ENCODE data around the gene UBQLN2.
"Not testable (repeated sequence)": the region's sequence is repeated elsewhere in the genome, so short reads cannot be mapped to it uniquely, and the experiment has no call there.

Gene UBQLN2

DNA sequence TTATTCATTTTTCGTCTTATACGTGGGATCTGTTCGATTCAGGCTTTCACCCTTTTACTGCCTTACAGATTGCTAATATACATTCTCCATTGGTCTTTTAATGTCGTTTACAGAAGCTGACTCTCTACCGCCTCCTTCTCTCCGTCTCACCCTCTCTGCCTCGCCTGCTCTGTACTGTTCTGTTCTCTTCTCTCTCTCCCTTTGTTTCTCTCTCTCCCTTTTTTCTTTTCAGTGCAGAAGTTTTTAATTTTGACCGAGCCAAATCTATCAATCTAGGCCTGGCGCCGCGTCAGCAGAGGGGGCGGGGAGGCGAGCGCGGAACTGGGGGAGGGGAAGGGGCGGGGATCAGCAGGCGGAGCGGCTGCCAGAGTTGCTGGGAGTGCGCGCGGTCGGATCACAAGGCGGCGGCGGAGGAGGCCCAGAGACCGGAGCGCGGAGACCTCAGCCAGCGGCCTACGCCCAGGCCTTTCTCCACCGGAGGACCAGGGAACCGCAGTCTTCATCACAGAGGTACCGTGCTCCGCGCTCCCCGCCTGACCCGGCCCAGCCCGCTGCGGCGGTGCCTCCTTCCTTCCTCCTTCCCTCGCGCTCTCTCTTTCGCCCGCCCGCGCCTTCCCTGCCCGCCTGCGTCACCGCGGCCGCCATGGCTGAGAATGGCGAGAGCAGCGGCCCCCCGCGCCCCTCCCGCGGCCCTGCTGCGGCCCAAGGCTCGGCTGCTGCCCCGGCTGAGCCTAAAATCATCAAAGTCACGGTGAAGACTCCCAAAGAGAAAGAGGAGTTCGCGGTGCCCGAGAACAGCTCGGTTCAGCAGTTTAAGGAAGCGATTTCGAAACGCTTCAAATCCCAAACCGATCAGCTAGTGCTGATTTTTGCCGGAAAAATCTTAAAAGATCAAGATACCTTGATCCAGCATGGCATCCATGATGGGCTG, at the start of gene UBQLN2:
TSS of gene UBQLN2 (plus strand) at position 397 of the 931 bp plus-strand sequence. CDS start at position 644, 247 bp downstream.
- DNase-seq, result peak; percentile 47

DNA sequence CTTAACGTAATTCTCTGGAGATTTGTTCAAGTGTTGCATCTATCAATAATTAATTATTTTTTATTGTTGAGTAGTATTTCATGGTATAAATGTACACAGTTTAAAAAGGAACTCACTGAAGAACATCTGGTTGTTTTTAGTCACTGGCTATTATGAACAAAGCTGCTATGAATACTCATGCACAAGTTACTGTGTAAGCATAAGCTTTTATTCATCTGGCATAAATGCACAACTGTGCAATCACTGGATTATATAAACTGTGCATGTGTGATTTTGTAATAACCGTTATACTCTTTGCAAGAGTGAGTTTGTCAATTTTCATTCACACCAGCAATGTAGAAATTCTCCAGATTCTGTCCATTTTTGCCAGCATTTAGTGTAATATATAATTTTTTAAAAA, 43.8 kb upstream of the UBQLN2 start:
- DNase-seq, result no peak

DNA sequence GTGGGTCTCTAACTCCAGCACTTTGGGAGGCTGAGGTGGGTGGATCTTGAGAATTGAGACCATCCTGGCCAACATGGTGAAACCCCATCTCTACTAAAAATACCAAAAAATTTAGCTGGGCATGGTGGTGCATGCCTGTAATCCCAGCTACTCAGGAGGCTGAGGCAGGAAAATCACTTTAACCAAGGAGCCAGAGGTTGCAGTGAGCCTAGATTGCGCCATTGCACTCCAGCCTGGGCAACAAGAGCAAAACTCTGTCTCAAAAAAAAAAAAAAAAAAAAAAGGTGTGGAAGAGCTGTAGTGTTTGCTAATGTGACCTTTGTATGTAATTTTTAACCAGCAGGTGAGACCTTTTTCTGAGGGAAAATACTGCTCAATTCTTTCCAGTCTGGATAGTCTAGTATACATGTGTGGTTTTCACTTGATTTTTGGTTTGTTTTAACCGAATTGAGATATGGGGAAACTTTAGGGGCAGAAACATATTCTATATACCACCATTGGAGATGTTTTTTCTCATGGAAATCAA, 33.9 kb upstream of the UBQLN2 start:
- DNase-seq, result not testable (repeated sequence)

DNA sequence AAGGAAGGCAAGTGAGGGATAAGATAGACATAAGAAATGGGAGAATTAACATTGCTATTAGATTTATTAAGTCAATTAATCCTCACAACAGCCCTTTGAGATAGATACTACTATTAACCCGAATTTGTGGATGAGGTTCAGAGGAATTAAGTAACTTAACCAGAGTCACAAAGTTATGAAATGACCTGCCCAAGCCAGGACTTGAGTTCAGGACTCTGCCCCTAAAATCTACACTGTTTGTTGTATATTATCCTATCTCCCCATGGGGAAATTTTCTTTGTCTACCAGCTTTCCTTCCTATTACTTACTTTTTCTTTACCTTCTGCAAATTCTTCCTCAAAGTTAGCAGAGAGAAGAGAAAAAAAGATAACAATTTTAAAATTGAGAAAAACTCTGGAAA, 33.4 kb upstream of the UBQLN2 start:
- DNase-seq, result no peak

DNA sequence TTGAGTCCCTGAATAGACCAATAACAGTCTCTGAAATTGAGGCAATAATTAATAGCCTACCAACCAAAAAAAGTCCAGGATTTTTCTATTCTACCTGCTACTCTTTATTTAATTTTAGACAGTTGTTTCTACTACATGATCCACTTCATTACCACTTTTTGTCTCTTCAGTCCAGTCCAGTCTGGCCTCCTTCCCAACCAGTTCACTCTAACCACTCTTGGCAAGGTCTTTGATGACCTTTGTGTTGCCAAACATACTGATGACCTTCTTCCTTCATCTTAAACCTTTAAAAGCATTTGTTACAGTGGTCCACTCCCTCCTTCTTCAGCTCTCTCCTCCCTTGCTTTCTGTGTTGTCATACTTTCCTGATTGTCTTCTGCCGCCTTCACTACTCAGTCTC, 12.8 kb upstream of the UBQLN2 start:
- no peak for DNase-seq

DNA sequence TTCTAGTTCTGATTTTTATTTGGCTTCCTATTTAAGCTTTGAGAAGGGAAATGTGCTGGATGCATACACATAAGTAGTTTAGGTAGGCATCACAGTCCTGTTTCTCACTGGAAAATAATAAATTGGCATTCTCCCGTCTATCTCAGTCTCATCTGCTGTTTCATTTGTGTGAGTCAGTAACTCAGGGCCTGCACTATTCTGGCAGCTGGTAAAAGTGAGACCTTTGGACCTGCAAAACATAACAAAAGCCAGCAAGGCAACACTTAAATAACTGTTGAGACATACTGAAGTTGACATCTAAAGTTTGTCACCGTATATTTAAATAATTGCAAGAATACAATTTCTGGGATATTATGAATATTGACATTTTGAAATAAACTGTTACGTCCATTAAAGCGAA, 8.6 kb upstream of the UBQLN2 start:
- DNase-seq, result no peak

DNA sequence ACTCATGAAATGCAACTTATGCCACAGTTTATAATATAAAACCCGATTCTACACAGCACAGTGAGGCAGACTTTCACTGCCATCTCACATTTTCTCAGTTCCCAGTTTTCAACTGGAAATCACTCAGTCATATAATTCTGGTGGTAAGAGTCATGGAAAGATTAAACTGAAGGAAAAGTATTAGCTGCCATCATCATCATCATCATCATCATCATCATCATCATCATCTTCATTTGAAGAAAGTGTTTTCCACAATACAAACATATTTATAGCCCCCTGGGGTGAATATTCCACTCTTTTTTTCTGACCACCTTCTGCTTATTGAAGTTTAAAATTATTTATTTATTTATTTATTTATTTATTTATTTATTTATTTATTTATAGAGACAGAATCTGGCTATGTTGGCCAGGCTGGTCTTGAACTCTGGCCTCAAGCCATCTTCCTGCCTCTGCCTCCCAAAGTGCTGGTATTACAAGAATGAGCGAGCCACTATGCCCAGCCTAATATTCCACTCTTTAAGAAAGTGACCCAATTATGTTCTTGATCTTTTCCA, 6.0 kb upstream of the UBQLN2 start:
- DNase-seq, result no peak

DNA sequence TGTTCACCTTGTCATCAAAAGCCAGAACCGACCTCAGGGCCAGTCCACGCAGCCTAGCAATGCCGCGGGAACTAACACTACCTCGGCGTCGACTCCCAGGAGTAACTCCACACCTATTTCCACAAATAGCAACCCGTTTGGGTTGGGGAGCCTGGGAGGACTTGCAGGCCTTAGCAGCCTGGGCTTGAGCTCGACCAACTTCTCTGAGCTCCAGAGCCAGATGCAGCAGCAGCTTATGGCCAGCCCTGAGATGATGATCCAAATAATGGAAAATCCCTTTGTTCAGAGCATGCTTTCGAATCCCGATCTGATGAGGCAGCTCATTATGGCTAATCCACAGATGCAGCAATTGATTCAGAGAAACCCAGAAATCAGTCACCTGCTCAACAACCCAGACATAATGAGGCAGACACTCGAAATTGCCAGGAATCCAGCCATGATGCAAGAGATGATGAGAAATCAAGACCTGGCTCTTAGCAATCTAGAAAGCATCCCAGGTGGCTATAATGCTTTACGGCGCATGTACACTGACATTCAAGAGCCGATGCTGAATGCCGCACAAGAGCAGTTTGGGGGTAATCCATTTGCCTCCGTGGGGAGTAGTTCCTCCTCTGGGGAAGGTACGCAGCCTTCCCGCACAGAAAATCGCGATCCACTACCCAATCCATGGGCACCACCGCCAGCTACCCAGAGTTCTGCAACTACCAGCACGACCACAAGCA, 898 bp downstream of the UBQLN2 start:
- no peak for DNase-seq

DNA sequence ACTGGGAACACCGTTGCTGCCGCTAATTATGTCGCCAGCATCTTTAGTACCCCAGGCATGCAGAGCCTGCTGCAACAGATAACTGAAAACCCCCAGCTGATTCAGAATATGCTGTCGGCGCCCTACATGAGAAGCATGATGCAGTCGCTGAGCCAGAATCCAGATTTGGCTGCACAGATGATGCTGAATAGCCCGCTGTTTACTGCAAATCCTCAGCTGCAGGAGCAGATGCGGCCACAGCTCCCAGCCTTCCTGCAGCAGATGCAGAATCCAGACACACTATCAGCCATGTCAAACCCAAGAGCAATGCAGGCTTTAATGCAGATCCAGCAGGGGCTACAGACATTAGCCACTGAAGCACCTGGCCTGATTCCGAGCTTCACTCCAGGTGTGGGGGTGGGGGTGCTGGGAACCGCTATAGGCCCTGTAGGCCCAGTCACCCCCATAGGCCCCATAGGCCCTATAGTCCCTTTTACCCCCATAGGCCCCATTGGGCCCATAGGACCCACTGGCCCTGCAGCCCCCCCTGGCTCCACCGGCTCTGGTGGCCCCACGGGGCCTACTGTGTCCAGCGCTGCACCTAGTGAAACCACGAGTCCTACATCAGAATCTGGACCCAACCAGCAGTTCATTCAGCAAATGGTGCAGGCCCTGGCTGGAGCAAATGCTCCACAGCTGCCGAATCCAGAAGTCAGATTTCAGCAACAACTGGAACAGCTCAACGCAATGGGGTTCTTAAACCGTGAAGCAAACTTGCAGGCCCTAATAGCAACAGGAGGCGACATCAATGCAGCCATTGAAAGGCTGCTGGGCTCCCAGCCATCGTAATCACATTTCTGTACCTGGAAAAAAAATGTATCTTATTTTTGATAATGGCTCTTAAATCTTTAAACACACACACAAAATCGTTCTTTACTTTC, 1.8 kb downstream of the UBQLN2 start:
- DNase-seq, result no peak

DNA sequence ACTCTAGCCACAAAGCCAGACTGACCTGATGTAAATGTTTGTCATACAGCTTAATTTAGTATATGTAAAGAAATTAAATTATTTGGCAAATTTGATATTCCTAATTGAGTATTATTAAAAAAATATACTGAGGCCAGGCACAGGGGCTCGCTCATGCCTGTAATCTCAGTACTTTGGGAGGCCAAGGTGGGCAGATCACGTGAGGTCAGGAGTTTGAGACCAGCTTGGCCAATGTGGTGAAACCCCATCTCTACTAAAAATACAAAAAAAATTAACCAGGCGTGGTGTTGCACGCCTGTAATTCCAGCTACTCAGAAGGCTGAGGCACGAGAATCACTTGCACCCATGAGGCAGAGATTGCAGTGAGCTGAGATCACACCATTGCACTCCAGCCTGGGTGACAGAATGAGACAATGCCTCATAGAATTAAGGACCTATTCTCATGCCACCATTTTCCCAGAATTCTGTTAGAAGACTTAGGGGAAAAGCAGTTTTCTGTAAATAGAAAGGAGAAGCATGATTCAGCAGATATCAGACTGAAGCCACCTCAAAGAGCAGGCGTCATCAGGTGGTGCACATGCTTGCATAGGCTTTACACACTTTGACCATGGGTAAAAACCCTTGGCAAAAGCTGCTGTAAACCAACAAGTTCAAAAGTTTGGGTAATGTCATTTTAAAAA, 6.1 kb downstream of the UBQLN2 start:
- DNase-seq, result no peak

DNA sequence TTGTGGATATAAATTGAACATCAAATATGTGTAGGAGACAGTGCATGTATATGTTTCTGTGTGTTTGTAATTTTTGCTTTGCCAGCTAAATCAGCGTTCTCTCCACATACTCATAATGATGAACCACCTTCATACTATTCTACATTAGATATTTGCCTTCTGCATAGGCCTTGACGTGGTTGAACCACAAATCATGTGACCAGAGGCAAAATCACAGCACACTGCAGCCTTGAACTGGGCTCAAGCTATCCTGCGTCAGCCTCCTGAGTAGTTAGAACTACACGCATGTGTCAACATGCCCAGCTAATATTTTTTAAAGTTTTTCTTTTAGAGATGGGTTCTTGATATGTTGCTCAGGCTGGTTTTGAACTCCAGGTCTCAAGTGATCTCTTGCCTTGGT, 9.5 kb downstream of the UBQLN2 start:
- no peak for DNase-seq

DNA sequence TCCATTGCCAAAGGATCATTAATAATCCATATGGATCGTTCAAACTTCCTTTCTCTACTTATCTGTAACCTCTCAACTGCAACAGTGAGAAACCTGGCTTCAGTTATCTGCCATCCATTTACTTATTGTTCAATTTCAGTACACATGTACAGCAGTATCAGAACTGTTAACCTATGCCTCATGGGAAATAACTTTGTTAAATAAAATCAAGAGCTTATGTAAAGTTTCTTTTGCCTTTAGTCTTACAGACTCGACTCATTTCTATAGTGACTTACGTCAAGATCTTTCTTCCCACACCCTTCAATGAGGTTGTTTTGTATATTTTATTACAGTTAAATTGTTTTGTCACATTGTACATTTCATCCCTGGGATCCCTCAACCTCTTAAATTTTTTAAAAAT, 11.4 kb downstream of the UBQLN2 start:
- DNase-seq, result no peak

DNA sequence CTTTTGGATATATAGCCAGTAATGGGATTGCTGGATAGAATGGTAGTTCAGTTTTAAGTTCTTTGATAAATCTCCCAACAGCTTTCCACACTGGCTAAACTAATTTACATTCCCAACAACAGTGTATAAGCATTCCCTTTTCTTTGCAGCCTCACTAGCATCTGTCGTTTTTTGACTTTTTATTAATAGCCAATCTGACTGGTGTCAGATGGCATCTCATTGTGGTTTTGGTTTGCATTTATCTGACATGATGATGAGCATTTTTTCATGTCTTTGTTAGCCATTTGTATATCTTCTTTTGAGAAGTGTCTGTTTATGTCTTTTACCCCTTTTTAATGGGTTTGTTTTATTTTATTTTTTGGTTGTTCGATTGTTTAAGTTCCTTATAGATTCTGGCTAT, 13.3 kb downstream of the UBQLN2 start:
- no peak for DNase-seq

DNA sequence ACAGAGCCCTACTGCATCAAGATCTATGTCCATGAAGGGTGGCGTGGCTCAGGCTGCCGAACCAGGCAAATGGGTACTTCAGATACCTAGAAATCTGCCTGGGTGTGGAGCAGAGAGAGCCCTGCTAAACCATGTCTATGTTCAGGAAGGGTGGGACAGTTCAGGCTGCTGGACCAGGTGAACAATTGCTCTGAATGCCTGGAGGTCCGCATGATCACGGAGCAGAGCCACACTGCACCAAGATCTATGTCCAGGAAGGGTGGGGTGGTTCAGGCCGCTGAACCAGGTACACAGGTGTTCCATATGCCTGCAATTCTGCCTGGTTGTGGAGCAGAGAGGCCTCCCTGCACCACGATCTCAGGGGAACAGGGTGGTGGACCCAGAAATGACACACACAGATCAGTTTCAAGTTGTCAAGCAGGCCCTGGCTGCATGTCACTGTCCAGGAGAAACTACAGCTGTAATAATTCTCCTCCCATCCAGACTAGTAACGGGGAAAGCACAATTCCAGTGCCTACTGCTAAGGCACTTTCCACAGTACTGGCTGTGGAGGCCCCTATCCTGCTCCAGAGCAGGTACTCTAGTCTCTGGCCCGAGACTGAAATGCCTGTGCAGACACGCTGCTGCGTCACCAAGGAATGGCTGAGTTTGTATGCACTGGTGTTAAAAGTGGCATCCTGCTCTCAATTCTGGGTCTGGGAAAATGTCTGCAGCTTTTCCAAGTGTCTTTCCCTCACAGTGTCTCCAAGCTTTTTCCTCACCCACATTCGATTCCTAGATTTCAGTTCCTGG, 25.2 kb downstream of the UBQLN2 start:
- no peak for DNase-seq

DNA sequence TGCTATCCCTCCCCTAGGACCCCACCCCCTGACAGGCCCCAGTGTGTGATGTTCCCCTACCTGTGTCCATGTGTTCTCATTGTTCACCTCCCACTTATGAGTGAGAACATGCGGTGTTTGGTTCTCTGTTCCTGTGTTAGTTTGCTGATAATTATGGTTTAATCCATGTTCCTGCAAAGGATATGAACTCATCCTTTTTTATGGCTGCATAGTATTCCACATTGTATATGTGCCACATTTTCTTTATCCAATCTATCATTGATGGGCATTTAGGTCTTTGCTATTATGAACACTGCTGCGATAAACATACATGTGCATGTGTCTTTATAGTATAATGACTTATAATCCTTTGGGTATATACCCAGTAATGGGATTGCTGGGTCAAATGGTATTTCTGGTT, 28.4 kb downstream of the UBQLN2 start:
- DNase-seq, result not testable (repeated sequence)

DNA sequence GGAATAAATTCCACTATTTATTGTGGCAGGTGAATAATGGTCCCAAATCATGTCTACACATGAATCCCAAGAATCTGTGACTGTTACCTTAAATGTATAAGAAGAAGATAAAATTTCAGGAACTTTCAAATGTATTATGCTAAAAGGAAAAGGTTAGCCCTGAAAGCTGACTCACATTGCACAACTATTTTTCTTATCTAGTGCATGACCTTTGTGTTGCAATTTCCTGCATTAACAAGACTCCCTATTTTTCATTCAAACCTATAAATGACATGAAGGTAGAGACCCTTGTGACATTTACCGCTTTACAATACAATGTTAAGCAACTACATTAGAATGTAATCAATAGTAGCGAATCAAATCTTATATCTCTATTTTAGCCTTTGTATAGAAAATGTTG, 36.7 kb downstream of the UBQLN2 start:
- no peak for DNase-seq

DNA sequence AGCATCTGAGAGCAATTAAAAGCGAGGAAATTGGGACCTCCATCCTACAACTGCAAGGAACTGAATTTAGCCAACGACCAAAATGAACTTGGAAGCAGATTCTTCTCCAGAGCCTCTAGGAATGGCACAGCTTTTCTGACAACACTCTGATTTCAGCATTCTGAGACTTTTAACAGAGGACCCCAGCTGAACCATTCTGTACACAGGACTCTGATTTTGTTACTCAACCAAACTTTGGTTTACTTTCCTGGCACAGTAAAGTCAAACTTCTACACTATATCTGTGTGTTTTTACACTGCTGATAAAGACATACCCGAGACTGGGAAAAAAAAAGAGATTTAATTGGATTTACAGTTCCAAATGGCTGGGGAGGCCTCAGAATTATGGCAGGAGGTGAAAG, 37.6 kb downstream of the UBQLN2 start:
- DNase-seq, result no peak

DNA sequence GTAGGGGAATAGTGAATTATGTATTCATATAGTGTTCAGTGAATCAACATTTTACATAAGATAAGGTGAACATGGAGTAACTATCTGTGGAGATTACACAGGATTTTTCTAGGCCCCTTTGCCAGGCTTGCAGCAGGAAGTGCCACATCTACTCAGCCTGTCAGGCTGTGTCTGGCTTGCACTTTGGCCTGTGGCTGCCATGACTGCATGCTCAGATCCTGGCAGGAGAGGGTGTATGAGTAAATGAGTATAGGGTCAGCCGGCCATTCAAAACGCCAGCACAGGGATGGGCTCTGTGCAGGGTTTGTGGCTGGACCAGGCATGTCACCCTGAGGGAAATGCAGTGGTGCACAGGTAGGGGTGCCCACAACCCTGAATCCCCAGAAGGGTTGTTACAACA, 51.9 kb downstream of the UBQLN2 start:
- DNase-seq, result no peak

Measured in NCI-H1417 treated with DMSO at 0.1 percent for 48 hours (cell line).